Stromal cell of bone marrow (primary cell): Measurements from ENCODE around the gene DAGLB.

Experiments
- DNase-seq: peaks from one replicate; pipeline ENCODE4 v3.0.0-alpha.2; 2012; ENCODE audit warnings: low read depth

DAGLB gene

GRCh38 chr7:6367701-6368211 lies 80.0 kb downstream of the DAGLB start:
- DNase-seq: no peak

- no peak for DNase-seq
These were observed 82.3 kb downstream of the DAGLB start for GRCh38 chr7:6365451-6365850.

DNA sequence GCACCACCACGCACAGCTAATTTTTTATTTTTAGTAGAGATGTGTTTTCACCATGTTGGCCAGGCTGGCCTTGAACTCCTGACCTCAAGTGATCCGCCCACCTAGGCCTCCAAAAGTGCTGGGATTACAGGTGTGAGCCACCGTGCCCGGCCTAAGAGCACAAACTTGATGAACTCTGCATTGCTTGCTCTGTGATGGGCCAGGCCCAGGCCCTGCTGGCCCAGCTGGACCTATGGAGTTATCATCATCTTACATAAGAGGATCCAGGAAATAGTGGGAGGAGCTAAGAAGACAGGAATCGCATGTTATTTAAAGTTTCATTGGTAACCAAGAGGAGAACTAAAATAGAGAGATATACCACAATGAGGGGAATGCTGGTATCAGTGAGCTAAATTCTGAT lies 86.9 kb downstream of the DAGLB start:
- DNase-seq: no peak

DNA sequence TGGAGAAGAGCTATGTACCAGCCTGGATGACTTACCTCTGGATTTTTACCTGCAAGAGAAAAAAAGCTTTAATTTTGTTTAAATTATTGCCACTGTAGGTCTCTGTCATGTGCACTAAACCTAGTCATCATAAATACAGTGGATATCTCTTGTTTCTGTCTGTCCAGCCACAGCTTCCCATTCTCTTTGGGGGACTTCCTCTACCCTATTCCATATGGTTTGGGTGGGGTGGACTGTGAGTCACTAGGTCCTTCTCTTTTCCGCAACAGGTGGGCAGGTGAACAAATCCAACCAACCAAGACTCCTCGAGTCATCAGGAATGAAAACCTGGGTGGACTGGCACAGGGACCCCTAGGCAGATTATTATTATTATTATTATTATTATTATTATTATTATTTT lies 88.0 kb downstream of the DAGLB start:
- DNase-seq: no peak
